ENCODE measurements around the gene MAPK1IP1L. TPM values are rescaled to one million over a fixed set of nuclear protein-coding genes. Genes with fewer than 3 reads are reported as not detected.

The MAPK1IP1L gene
- total and polyA plus RNA-seq, 2 experiments from 2014 or later, result 72.4 to 162 TPM

GRCh38 chr14:55098561-55098898 lies 47.1 kb downstream of the MAPK1IP1L start:
- H3K4me1 ChIP-seq (ENCODE audit: insufficient read depth), result peaks cover 12% of the 10 kb centered on the region
- H3K4me3 ChIP-seq, result no peak overlapping the region
- no peaks in the 10 kb centered on the region for H3K36me3 ChIP-seq (ENCODE audit: insufficient read depth)
- no peak overlapping the region for H3K27ac ChIP-seq (ENCODE audit: low read depth)
- ATAC-seq, result no peak
- Mint-ChIP-seq H3K36me3 (ENCODE audit: low read depth) (no peaks in the 10 kb centered on the region), H3K9me3 (no peaks in the 10 kb centered on the region), H3K4me1 (peaks cover 23% of the 10 kb centered on the region), H3K27me3 (ENCODE audit: insufficient read depth, low read depth, poor library complexity) (no peaks in the 10 kb centered on the region), H3K27ac (no peak overlapping the region), H3K4me3 (no peak overlapping the region)
- no peak overlapping the region for H3K4me2 ChIP-seq
- H3K79me2 ChIP-seq (replicated peaks; ENCODE audit: insufficient read depth), result no peaks in the 10 kb centered on the region
- H2AFZ ChIP-seq, result no peak overlapping the region
- no peaks in the 10 kb centered on the region for H3K27me3 ChIP-seq (ENCODE audit: insufficient read depth)
- H3K9me2 ChIP-seq (ENCODE audit: insufficient read depth), result no peaks in the 10 kb centered on the region
- H3F3A ChIP-seq (replicated peaks; ENCODE audit: low read depth), result no peaks in the 10 kb centered on the region
- TF ChIP-seq NANOG (IDR thresholded peaks at IDR 0.05; ENCODE audit: borderline replicate concordance), result no peak
- TF ChIP-seq ZNF114 (CRISPR knock-in tag; IDR thresholded peaks at IDR 0.05), result no peak
- TF ChIP-seq POLR2AphosphoS5 (IDR thresholded peaks at IDR 0.05; ENCODE audit: low read depth), result no peak
- TF ChIP-seq CREB1 (CRISPR knock-in tag; IDR thresholded peaks at IDR 0.05; ENCODE audit: low read depth), result no peak
- TF ChIP-seq JUNB (IDR thresholded peaks at IDR 0.05; ENCODE audit: unreplicated experiment), result no peak
- TF ChIP-seq EZH2 (IDR thresholded peaks at IDR 0.05; ENCODE audit: low read depth, unreplicated experiment), result no peak
- TF ChIP-seq EZH2phosphoT487 (IDR thresholded peaks at IDR 0.05; ENCODE audit: unreplicated experiment), result no peak
- no peak for TF ChIP-seq CTCF (conservative IDR thresholded peaks at IDR 0.05; ENCODE audit: low read depth in 2 of 2)
- no peak for DNase-seq (ENCODE audit: low spot score)
- no peaks in the 10 kb centered on the region for H4K20me1 ChIP-seq (replicated peaks; ENCODE audit: insufficient read depth)

GRCh38 chr14:55099756-55100155 lies 48.3 kb downstream of the MAPK1IP1L start:
- H3K27me3 Mint-ChIP-seq (ENCODE audit: insufficient read depth, low read depth, poor library complexity), result no peaks in the 10 kb centered on the region
- Histone ChIP-seq H3K4me3 (no peak overlapping the region), H3K27ac (ENCODE audit: low read depth) (no peak overlapping the region), H3K79me2 (replicated peaks; ENCODE audit: insufficient read depth) (no peaks in the 10 kb centered on the region), H3K27me3 (ENCODE audit: insufficient read depth) (no peaks in the 10 kb centered on the region), H4K20me1 (replicated peaks; ENCODE audit: insufficient read depth) (no peaks in the 10 kb centered on the region), H3F3A (replicated peaks; ENCODE audit: low read depth) (no peaks in the 10 kb centered on the region), H3K4me1 (ENCODE audit: insufficient read depth) (peaks cover 20% of the 10 kb centered on the region), H3K9me2 (ENCODE audit: insufficient read depth) (no peaks in the 10 kb centered on the region), H3K36me3 (ENCODE audit: insufficient read depth) (no peaks in the 10 kb centered on the region), H2AFZ (no peak overlapping the region), H3K4me2 (no peak overlapping the region)
- ATAC-seq, result no peak
- DNase-seq (ENCODE audit: low spot score), result no peak
- peaks cover 31% of the 10 kb centered on the region for H3K4me1 Mint-ChIP-seq
- no peak for TF ChIP-seq STAT1 (IDR thresholded peaks at IDR 0.05; ENCODE audit: unreplicated experiment)
- no peak for TF ChIP-seq CTCF (conservative IDR thresholded peaks at IDR 0.05; ENCODE audit: low read depth in 2 of 2)
- no peak for TF ChIP-seq ETS1 (IDR thresholded peaks at IDR 0.05)
- TF ChIP-seq ZNF114 (CRISPR knock-in tag; IDR thresholded peaks at IDR 0.05), result no peak
- peaks cover 3% of the 10 kb centered on the region; the same call in 1 of the 3 replicates for H3K9me3 Mint-ChIP-seq
- no peak overlapping the region for H3K27ac Mint-ChIP-seq
- H3K4me3 Mint-ChIP-seq, result no peak overlapping the region
- 0 out of 3 replicates have a peak, but pooled peaks cover 3% of the 10 kb centered on the region for H3K36me3 Mint-ChIP-seq (ENCODE audit: low read depth)

Measured in GM23338 (cell line).